HG03520 (cell line): ENCODE measurements around the gene KYNU.
"Not testable (repeated sequence)": the region's sequence is repeated elsewhere in the genome, so short reads cannot be mapped to it uniquely, and the experiment has no call there.

Experiments
- ATAC-seq: cut with Tn5 transposase; IDR thresholded peaks from one replicate; pipeline ENCODE4 v1.9.1; 2021; ENCODE audit warnings: mild to moderate bottlenecking, moderate library complexity; ENCODE audit not compliant: unreplicated experiment

The KYNU gene

GRCh38 chr2:142877216-142877838 is at the start of gene KYNU:
TSS of gene KYNU (plus strand) at chr2:142877664. CDS start at chr2:142885368, 7,704 bp downstream.
- ATAC-seq, result peak; percentile 55

GRCh38 chr2:142834021-142834420 is 43.4 kb upstream of the KYNU start:
- ATAC-seq, result no peak

- ATAC-seq, result no peak
These were observed 37.0 kb upstream of the KYNU start for GRCh38 chr2:142840436-142840835.

GRCh38 chr2:142841788-142842187 is 35.7 kb upstream of the KYNU start:
- ATAC-seq, result no peak

- ATAC-seq, result no peak
These were observed 35.1 kb upstream of the KYNU start for GRCh38 chr2:142842369-142842768.

GRCh38 chr2:142843731-142844130 is 33.7 kb upstream of the KYNU start:
- ATAC-seq, result no peak

- no peak for ATAC-seq
These were observed 29.3 kb upstream of the KYNU start for GRCh38 chr2:142848023-142848606.

GRCh38 chr2:142849820-142850219 is 27.6 kb upstream of the KYNU start:
- no peak for ATAC-seq

GRCh38 chr2:142853912-142854311 is 23.6 kb upstream of the KYNU start:
- no peak for ATAC-seq

- ATAC-seq, result no peak
These were observed 20.0 kb upstream of the KYNU start for GRCh38 chr2:142857256-142858164.

- ATAC-seq, result no peak
These were observed 18.5 kb upstream of the KYNU start for GRCh38 chr2:142858961-142859360.

- no peak for ATAC-seq
These were observed 15.2 kb upstream of the KYNU start for GRCh38 chr2:142862299-142862698.

- no peak for ATAC-seq
These were observed 14.6 kb upstream of the KYNU start for GRCh38 chr2:142862847-142863246.

GRCh38 chr2:142863485-142863961 is 13.9 kb upstream of the KYNU start:
- no peak for ATAC-seq

- ATAC-seq, result not testable (repeated sequence)
These were observed 12.9 kb upstream of the KYNU start for GRCh38 chr2:142864605-142865004.

GRCh38 chr2:142865924-142866323 is 11.5 kb upstream of the KYNU start:
- ATAC-seq, result peak; percentile 84

GRCh38 chr2:142866426-142866825 is 11.0 kb upstream of the KYNU start:
- peak; percentile 8 for ATAC-seq

GRCh38 chr2:142867136-142867535 is 10.3 kb upstream of the KYNU start:
- no peak for ATAC-seq

GRCh38 chr2:142868229-142868762 is 9.2 kb upstream of the KYNU start:
- ATAC-seq, result peak; percentile 15

GRCh38 chr2:142869065-142869460 is 8.4 kb upstream of the KYNU start:
- not testable (repeated sequence) for ATAC-seq

- no peak for ATAC-seq
These were observed 7.9 kb upstream of the KYNU start for GRCh38 chr2:142869461-142870106.
